Cerebellar cortex (tissue), 1 donor: Measurements from ENCODE around the gene SEPTIN10.
"Not testable (repeated sequence)": the region's sequence is repeated elsewhere in the genome, so short reads cannot be mapped to it uniquely, and the experiment has no call there.

Source experiments
- DNase-seq: peaks from one replicate; pipeline ENCODE4 v3.0.0-alpha.2; 2015; ENCODE audit warnings: low spot score

SEPTIN10 gene

DNA sequence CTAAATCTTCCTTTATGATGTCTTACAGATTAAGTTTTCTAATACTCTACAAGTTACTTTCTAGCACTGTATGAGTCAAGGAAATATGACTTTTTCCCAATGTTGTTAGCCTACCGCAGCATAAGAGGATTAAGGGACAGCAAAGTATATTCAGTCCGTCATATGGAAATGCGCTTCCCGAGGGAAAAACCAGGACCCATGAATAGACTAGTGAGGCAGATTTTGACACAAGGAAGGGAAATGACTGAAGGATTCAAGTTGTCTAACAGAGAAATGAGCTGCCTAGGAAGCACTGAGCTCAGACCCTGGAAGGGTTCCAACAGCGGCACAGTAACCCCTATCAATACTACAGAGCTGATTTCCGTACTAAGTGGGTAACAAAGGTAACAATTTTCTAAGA, 12.0 kb downstream of the SEPTIN10 start:
- no peak for DNase-seq

- DNase-seq: no peak
Observed at GRCh38 chr2:109597283-109597682, 16.5 kb downstream of the SEPTIN10 start.

DNA sequence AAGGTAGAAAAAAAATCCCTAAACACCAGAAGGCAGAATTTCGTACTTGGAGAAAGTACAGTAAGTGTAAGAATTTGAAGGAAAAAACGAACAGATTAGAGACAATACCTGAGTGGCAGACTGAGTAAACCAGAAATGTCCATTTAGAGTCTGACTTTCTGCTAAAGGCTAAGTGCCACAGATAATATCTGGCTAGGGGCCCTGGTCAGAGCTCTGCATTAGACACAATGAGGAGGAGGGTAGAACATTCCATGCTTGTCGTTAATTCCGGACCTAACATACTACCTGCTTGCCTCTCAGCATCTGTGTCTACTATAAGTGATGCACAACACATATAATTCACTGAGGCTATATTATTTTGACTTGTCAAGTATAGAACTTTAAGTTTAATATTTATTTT, 18.1 kb downstream of the SEPTIN10 start:
- no peak for DNase-seq

DNA sequence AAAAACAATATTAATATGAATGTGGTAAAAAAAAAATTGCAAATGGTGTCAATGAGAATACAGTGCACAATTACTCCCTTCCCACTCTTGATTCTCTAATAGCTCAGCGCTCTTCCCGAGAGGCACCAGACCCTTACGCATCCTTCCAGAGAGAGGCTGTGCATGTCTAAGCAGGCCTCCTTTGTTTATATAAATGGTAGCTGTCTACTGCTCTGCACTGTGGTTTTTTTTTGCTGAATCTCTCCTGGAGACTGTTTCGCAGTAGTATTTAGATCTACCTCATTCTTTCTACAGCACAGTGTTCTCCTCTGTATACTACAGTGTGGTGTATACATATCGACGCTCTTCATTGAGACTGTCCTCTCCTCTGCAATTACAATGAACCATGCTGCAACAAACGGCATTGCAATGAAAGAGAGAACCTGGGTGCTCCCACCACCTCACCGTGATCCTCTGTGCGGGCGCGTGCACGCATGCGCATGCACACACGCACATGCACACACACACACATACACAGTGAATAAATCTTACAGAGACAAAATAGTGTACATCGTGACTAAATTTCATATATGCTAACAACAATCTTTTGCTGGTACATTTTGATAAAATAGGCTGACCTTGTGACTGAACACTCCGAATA, 19.4 kb downstream of the SEPTIN10 start:
- DNase-seq: no peak

- DNase-seq: no peak
Observed at GRCh38 chr2:109592905-109593304, 20.9 kb downstream of the SEPTIN10 start.

DNA sequence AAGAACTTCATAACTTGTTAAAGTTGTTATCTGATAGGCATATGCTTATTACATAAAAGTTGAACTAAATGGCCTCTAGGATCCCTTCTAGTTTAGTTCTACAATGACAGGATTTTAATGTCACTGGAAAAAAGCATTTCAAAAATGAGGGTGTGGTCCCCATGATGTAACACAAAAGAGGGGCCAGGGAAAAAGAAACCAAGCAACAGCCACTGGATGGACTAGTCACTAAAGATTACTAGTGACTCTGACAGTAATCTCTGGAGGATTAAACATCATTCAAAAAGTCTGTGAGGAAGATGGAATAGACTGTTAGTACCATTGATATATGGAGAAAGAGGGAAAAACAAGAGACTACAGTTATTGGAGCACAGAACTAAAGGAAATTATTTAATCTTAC, 22.6 kb downstream of the SEPTIN10 start:
- DNase-seq: no peak

DNA sequence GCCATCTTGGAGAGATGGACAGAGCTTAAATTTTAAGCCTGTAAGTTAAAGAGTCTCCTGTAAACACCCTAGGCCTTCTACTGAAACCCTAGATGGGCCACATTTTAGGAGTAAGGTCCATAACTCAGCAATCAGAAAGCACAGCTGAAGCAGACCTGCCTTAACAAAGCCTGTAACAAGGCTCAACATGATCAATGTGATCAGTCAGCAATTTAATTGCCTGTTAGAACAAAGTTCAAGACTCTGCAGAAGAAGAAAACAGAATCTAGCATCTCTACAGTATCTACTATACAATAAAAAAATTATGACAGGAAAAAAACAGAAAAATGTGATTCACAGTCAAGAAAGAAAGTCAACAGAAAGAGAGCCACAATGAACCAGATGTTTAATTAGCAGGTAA, 27.1 kb downstream of the SEPTIN10 start:
- DNase-seq: no peak

DNA sequence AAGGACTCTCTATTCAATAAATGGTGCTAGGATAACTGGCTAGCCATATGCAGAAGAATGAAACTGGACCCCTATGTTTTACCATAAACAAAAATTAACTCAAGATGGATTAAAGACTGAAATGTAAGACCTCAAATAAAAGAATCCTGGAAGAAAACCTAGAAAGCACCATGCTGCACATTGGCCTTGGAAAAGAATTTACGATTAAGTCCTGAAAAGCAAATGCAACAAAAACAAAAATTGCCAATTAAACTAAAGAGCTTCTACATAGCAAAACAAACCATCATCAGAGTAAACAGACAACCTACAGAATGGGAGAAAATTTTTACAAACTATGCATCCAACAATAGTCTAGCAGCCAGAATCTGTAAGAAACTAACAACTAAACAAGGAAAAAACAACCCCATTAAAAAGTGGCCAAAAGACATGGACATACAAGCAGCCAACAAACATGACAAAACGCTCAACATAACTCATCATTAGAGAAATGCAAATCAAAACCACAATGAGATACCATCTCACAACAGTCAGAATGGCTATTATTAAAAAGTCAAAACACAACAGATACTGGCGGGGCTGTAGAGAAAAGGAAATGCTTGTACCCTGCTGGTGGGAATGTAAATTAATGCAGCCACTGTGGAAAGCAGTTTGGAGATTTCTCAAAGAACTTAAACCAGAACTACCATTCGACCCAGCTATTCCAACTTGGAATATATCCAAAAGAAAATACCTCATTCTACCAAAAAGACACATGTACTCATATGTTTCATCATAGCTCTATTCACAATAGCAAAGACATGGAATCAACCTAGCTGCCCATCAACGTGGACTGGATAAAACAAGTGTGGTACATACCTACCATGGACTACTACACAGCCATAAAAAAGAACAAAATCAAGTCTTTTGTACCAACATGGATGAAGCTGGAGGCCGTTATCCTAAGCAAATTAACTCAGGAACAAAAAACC, 30.6 kb downstream of the SEPTIN10 start:
- no peak for DNase-seq

DNA sequence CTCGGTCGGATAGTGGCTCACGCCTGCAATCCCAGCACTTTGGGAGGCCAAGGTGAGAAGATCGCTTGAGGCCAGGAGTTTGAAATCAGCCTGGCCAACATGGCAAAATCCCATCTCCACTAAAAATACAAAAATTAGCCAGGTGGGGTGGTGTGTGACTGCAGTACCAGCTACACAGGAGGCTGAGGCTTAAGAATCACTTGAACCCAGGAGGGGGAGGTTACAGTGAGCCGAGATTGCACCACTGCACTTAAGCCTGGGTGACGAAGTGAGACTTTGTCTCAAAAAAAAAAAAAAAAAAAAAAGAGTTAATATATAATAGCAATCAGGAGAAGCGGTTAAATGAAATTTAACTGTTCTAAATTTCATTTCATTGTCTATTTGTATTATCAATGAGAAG, 36.1 kb downstream of the SEPTIN10 start:
- DNase-seq: not testable (repeated sequence)

- no peak for DNase-seq
Observed at GRCh38 chr2:109575373-109575772, 38.4 kb downstream of the SEPTIN10 start.

DNA sequence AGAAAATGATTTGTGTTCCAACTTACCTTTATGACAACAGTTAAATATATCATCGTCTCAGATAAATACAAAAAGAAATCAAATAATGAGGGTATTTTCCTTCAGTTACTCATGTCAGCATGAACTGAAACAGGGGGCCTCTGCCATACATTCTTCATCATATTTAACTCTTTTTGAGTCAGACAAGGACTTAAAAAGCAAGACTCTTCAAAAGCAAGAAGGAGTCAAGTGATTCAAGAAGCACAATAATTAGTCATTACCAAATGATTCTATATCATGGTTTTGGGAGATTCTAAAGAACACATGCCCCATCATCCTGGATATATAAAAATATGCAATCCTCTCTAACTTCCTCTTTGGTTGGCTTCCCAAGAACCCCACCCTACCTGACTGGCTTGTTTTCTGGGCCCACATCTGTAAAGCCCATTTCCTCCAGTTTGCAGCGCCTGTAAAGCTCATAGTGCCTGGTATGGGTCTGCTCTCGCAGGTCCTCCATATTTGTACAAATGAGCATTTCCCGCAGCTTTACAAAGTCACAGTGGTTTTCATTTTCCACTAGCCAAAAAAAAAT, 49.7 kb downstream of the SEPTIN10 start:
- DNase-seq: no peak

- DNase-seq: no peak
Observed at GRCh38 chr2:109563288-109563687, 50.5 kb downstream of the SEPTIN10 start.

GRCh38 chr2:109562421-109562820, 51.3 kb downstream of the SEPTIN10 start:
- DNase-seq: no peak

GRCh38 chr2:109560265-109560664, 53.5 kb downstream of the SEPTIN10 start:
- DNase-seq: no peak

GRCh38 chr2:109558076-109558882, 55.5 kb downstream of the SEPTIN10 start:
- DNase-seq: no peak

GRCh38 chr2:109557309-109557708, 56.5 kb downstream of the SEPTIN10 start:
- DNase-seq: no peak

GRCh38 chr2:109555346-109555900, 58.3 kb downstream of the SEPTIN10 start:
- DNase-seq: no peak

- no peak for DNase-seq
Observed at GRCh38 chr2:109554758-109555157, 59.0 kb downstream of the SEPTIN10 start.

GRCh38 chr2:109549016-109549590, 64.7 kb downstream of the SEPTIN10 start:
- no peak for DNase-seq

- no peak for DNase-seq
Observed at GRCh38 chr2:109547280-109547679, 66.5 kb downstream of the SEPTIN10 start.
